IPS-20b (cell line): Measurements from ENCODE around the gene FAM217B.
A peak's percentile ranks its signal among the peaks of the same experiment; 100 is the strongest.

Experiments
- H3K27ac ChIP-seq: one replicate; pipeline ENCODE4 v1.5.1; 2013; ENCODE audit warnings: low read length
- H3K27me3 ChIP-seq: 2 replicates; pipeline ENCODE4 v1.6.1; 2013; ENCODE audit warnings: mild to moderate bottlenecking, low read length, inconsistent platforms; ENCODE audit not compliant: insufficient read depth
- H3K36me3 ChIP-seq: 2 replicates; pipeline ENCODE4 v1.6.1; 2013; ENCODE audit warnings: low read depth, mild to moderate bottlenecking, inconsistent platforms, low read length, moderate library complexity; ENCODE audit not compliant: insufficient read depth
- H3K4me1 ChIP-seq: 2 replicates; pipeline ENCODE4 v1.6.1; 2013; ENCODE audit warnings: mild to moderate bottlenecking, control low read depth, inconsistent platforms, low read length, moderate library complexity; ENCODE audit not compliant: insufficient read depth
- H3K4me3 ChIP-seq: 2 replicates; pipeline ENCODE4 v1.5.1; 2013; ENCODE audit warnings: mild to moderate bottlenecking, low read length, inconsistent platforms
- H3K9ac ChIP-seq: 2 replicates; pipeline ENCODE4 v1.6.1; 2013; ENCODE audit warnings: low read depth, mild to moderate bottlenecking, inconsistent platforms, low read length, moderate library complexity
- H3K9me3 ChIP-seq: 2 replicates; pipeline ENCODE4 v1.6.1; 2013; ENCODE audit warnings: mild to moderate bottlenecking, low read depth, low read length, inconsistent platforms; ENCODE audit not compliant: insufficient read depth

Gene FAM217B

GRCh38 chr20:59983076-59983475, 42.9 kb downstream of the FAM217B start:
- Histone ChIP-seq H3K36me3 (no peaks in the 10 kb centered on the region), H3K9ac (no peak overlapping the region), H3K9me3 (no peaks in the 10 kb centered on the region), H3K27ac (no peak overlapping the region), H3K4me1 (peaks cover 4% of the 10 kb centered on the region; the same call in 1 of the 2 replicates), H3K27me3 (no peaks in the 10 kb centered on the region), H3K4me3 (no peak overlapping the region)

GRCh38 chr20:59984541-59984940, 44.4 kb downstream of the FAM217B start:
- Histone ChIP-seq H3K27ac (no peak overlapping the region), H3K36me3 (no peaks in the 10 kb centered on the region), H3K9ac (no peak overlapping the region), H3K4me3 (no peak overlapping the region), H3K27me3 (no peaks in the 10 kb centered on the region), H3K9me3 (no peaks in the 10 kb centered on the region), H3K4me1 (peaks cover 4% of the 10 kb centered on the region)

DNA sequence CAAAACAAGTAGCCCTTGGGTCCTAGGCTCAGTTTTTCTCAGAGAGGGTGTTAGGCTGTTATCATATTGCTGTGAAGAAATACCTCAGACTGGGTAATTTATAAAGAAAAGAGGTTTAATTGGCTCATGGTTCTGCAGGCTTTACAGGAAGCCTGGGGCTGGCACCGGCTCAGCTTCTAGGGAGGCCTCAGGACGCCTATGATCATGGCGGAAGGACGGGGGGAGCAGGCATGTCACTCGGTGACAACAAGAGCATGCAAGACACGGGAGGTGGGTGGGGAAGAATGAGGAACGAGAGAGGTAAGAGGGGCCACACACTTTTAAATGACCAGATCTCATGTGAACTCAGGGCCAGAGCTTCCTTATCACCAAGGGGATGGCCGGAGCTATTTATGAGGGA, 45.0 kb downstream of the FAM217B start:
- Histone ChIP-seq H3K27me3 (no peaks in the 10 kb centered on the region), H3K9ac (no peak overlapping the region), H3K36me3 (no peaks in the 10 kb centered on the region), H3K4me3 (no peak overlapping the region), H3K27ac (no peak overlapping the region), H3K4me1 (peaks cover 4% of the 10 kb centered on the region), H3K9me3 (no peaks in the 10 kb centered on the region)

DNA sequence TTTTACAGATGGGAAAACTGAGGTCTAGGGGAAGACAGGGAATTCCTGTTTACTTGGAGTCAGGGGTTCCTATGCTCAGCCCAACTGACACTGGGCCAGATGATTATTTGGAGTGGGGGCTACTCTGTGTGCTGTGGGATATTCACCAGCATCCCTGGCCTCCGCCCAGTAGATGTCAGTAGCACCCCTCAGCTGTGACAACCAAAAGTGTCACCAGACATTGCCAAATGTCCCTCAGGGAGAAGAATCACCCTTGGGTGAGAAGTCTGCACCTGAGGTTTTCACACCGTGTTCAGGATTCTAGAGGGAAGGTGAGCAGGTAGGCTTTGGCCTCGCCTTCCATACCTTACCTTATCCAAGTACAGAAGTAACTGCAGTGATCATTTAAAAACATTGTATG, 45.7 kb downstream of the FAM217B start:
- Histone ChIP-seq H3K9me3 (no peaks in the 10 kb centered on the region), H3K27me3 (no peaks in the 10 kb centered on the region), H3K27ac (no peak overlapping the region), H3K4me1 (peaks cover 4% of the 10 kb centered on the region), H3K4me3 (no peak overlapping the region), H3K9ac (no peak overlapping the region), H3K36me3 (no peaks in the 10 kb centered on the region)

GRCh38 chr20:59987135-59987534, 46.9 kb downstream of the FAM217B start:
- H3K4me1 ChIP-seq = peaks cover 7% of the 10 kb centered on the region
- H3K4me3 ChIP-seq = no peak overlapping the region
- H3K9me3 ChIP-seq = no peaks in the 10 kb centered on the region
- no peaks in the 10 kb centered on the region for H3K36me3 ChIP-seq
- no peak overlapping the region for H3K9ac ChIP-seq
- H3K27ac ChIP-seq = no peak overlapping the region
- no peaks in the 10 kb centered on the region; the same call in 1 of the 2 replicates for H3K27me3 ChIP-seq

DNA sequence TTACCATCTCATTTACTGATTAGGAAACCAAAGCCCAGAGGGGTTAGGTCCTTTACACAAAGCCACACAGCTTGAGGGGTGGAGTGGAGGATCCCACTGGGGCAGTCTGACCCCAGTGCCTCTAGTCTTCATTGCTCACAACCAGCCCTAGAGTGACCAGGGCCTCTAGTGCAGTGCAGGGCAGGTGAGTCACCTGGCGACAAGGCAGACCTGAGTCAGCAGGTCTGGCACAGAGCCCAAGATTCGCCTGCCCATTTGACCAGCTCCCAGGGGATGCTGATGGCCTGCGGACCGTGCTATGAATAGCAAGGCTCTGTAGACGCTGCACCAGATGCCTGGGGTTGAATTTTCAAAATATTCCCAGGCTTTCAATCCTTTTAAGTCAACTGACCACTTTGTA, 48.0 kb downstream of the FAM217B start:
- Histone ChIP-seq H3K27ac (no peak overlapping the region), H3K4me1 (peaks cover 7% of the 10 kb centered on the region), H3K9ac (no peak overlapping the region), H3K4me3 (no peak overlapping the region), H3K9me3 (no peaks in the 10 kb centered on the region), H3K36me3 (no peaks in the 10 kb centered on the region), H3K27me3 (no peaks in the 10 kb centered on the region; the same call in 1 of the 2 replicates)

GRCh38 chr20:59992526-59993084, 52.4 kb downstream of the FAM217B start:
- H3K4me3 ChIP-seq = no peak overlapping the region
- no peak overlapping the region for H3K27ac ChIP-seq
- H3K9me3 ChIP-seq = no peaks in the 10 kb centered on the region
- H3K27me3 ChIP-seq = no peaks in the 10 kb centered on the region; the same call in 1 of the 2 replicates
- no peak overlapping the region for H3K9ac ChIP-seq
- H3K4me1 ChIP-seq = peaks cover 17% of the 10 kb centered on the region
- no peaks in the 10 kb centered on the region for H3K36me3 ChIP-seq

- H3K4me1 ChIP-seq = peaks cover 17% of the 10 kb centered on the region
- H3K4me3 ChIP-seq = peak overlapping the region; percentile 70
- H3K27ac ChIP-seq = no peak overlapping the region
- H3K9me3 ChIP-seq = no peaks in the 10 kb centered on the region
- no peaks in the 10 kb centered on the region; the same call in 1 of the 2 replicates for H3K27me3 ChIP-seq
- H3K9ac ChIP-seq = peak overlapping the region; percentile 68; the same call in 1 of the 2 replicates
- no peaks in the 10 kb centered on the region for H3K36me3 ChIP-seq
Observed at GRCh38 chr20:59993736-59994430, 53.7 kb downstream of the FAM217B start.

DNA sequence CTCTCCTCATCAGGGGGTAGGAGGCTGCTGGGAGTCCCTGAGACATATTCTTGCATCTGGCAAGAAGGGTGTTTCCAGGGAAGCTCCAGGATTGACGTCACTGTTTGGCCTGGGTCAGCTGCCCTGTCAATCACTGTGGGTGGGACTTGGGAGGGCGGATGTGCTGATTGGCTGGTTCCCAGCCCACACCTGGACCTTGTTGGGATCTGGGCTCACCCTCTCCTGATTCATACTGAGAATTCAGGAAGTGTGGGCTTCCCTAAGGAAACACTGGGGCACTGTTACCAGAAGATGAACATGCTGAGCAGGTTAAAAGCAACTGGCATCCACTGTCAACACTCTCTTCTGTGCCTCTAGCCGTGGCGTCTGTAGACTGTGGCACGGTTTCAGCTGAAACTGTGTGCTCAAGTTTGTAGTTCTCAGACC, 54.5 kb downstream of the FAM217B start:
- peaks cover 17% of the 10 kb centered on the region for H3K4me1 ChIP-seq
- H3K9ac ChIP-seq = peak overlapping the region; percentile 68; the same call in 1 of the 2 replicates
- no peaks in the 10 kb centered on the region for H3K9me3 ChIP-seq
- H3K27ac ChIP-seq = peak overlapping the region; percentile 18
- H3K27me3 ChIP-seq = no peaks in the 10 kb centered on the region; the same call in 1 of the 2 replicates
- no peaks in the 10 kb centered on the region for H3K36me3 ChIP-seq
- H3K4me3 ChIP-seq = peak overlapping the region; percentile 70

- Histone ChIP-seq H3K27me3 (no peaks in the 10 kb centered on the region; the same call in 1 of the 2 replicates), H3K9ac (no peak overlapping the region), H3K4me3 (no peak overlapping the region), H3K4me1 (peaks cover 16% of the 10 kb centered on the region), H3K27ac (no peak overlapping the region), H3K9me3 (no peaks in the 10 kb centered on the region), H3K36me3 (no peaks in the 10 kb centered on the region)
Observed at GRCh38 chr20:59996108-59996507, 55.9 kb downstream of the FAM217B start.

- no peak overlapping the region for H3K4me3 ChIP-seq
- H3K4me1 ChIP-seq = peaks cover 14% of the 10 kb centered on the region
- no peaks in the 10 kb centered on the region for H3K36me3 ChIP-seq
- no peaks in the 10 kb centered on the region for H3K9me3 ChIP-seq
- H3K9ac ChIP-seq = no peak overlapping the region
- H3K27me3 ChIP-seq = no peaks in the 10 kb centered on the region
- H3K27ac ChIP-seq = no peak overlapping the region
Observed at GRCh38 chr20:59997896-59998295, 57.7 kb downstream of the FAM217B start.
